Psoas muscle (tissue), 7 donors: ENCODE measurements around the gene TIMM17B. TPM values are rescaled to one million over a fixed set of nuclear protein-coding genes. Genes with fewer than 3 reads are reported as not detected.

Source experiments
- polyA plus RNA-seq, 3 donors: library from polyadenylated mRNA; stranded (reverse); fragments of 200-250 nt; gene quantifications; one replicate each; pipeline ENCODE4 v1.2.3, GENCODE V29; 2013
- total RNA-seq, 4 donors: library from RNA; stranded (reverse); fragmentation: NEBNext Ultra II Directional in 2 of 4; extraction: Animal tissue kit (Norgen Biotek cat#: 25700) in 2 of 4; gene quantifications; one replicate each; pipeline versions ENCODE4 v1.2.1 to v1.2.4, GENCODE V29; 2021 to 2023
- donor health status: healthy with polysubstance abuse.
- donor health status: DM: no; HTN: no; CAD: no; lungs with moderate emphysema.
- donor health status: Bipolar disorder and iron deficiency.
- donor health status: healthy.
- donor health status: DM: no; HTN: no; CAD: no.
- donor health status: DM: no; HTN: no; CAD: no.
- donor health status: DM: yes; HTN: yes; CAD: no.

The TIMM17B gene
- total and polyA plus RNA-seq, 7 donors = 56.6 to 91.6 (median 72.3) TPM

Other genes with a start within 250 kb of the TIMM17B start
- gene WAS, start 214.0 kb downstream of the TIMM17B start, total RNA-seq = 1 to 10 TPM in 2 of 4 donors, under 1 TPM in 2; 0.85 to 2.9 (median 1.4) TPM
- gene WAS, start 214.0 kb downstream of the TIMM17B start, polyA plus RNA-seq = under 1 TPM; 0.45 to 0.66 (median 0.47) TPM
- gene SUV39H1, start 201.0 kb downstream of the TIMM17B start, total RNA-seq = 1 to 10 TPM; 1.9 to 3.2 (median 2.7) TPM
- gene SUV39H1, start 201.0 kb downstream of the TIMM17B start, polyA plus RNA-seq = 1 to 10 TPM; 2.2 to 3.6 (median 2.8) TPM
- gene GLOD5, start 136.0 kb downstream of the TIMM17B start, total RNA-seq = not detected
- not detected for gene GLOD5, start 136.0 kb downstream of the TIMM17B start, polyA plus RNA-seq
- under 1 TPM in 1 of 4 donors, not detected in 3; 0.17 TPM for gene GATA1, start 111.2 kb downstream of the TIMM17B start, total RNA-seq
- under 1 TPM in 2 of 3 donors, not detected in 1; 0.03 to 0.04 TPM for gene GATA1, start 111.2 kb downstream of the TIMM17B start, polyA plus RNA-seq
- gene HDAC6, start 95.7 kb downstream of the TIMM17B start, total RNA-seq = 10 to 100 TPM; 31.8 to 47.1 (median 43.6) TPM
- 10 to 100 TPM; 21.8 to 26.2 (median 24.4) TPM for gene HDAC6, start 95.7 kb downstream of the TIMM17B start, polyA plus RNA-seq
- not detected for gene ERAS, start 71.3 kb downstream of the TIMM17B start, total RNA-seq
- gene ERAS, start 71.3 kb downstream of the TIMM17B start, polyA plus RNA-seq = not detected
- gene PCSK1N, start 62.2 kb downstream of the TIMM17B start, total RNA-seq = under 1 TPM in 1 of 4 donors, not detected in 3; 0.44 TPM
- not detected for gene PCSK1N, start 62.2 kb downstream of the TIMM17B start, polyA plus RNA-seq
- gene PQBP1, start 162 bp upstream of the TIMM17B start, total RNA-seq = 10 to 100 TPM; 51.8 to 65.7 (median 60.6) TPM
- gene PQBP1, start 162 bp upstream of the TIMM17B start, polyA plus RNA-seq = 10 to 100 TPM; 71.0 to 98.8 (median 77.2) TPM
- gene SLC35A2, start 13.9 kb upstream of the TIMM17B start, total RNA-seq = 10 to 100 TPM in 2 of 4 donors, 1 to 10 TPM in 2; 8.8 to 13.4 (median 11.2) TPM
- gene SLC35A2, start 13.9 kb upstream of the TIMM17B start, polyA plus RNA-seq = 10 to 100 TPM; 13.2 to 26.1 (median 19.7) TPM
- 1 to 10 TPM; 1.1 to 2.3 (median 1.6) TPM for gene PIM2, start 21.3 kb upstream of the TIMM17B start, total RNA-seq
- gene PIM2, start 21.3 kb upstream of the TIMM17B start, polyA plus RNA-seq = 1 to 10 TPM; 1.4 to 3.7 (median 1.6) TPM
- 10 to 100 TPM; 21.4 to 38.7 (median 28.5) TPM for gene OTUD5, start 59.8 kb upstream of the TIMM17B start, total RNA-seq
- gene OTUD5, start 59.8 kb upstream of the TIMM17B start, polyA plus RNA-seq = 10 to 100 TPM; 17.5 to 34.8 (median 18.6) TPM
- under 1 TPM; 0.18 to 0.41 (median 0.25) TPM for gene KCND1, start 74.1 kb upstream of the TIMM17B start, total RNA-seq
- under 1 TPM; 0.03 to 0.44 (median 0.30) TPM for gene KCND1, start 74.1 kb upstream of the TIMM17B start, polyA plus RNA-seq
- gene GRIPAP1, start 104.5 kb upstream of the TIMM17B start, total RNA-seq = 10 to 100 TPM; 16.5 to 23.6 (median 19.4) TPM
- 10 to 100 TPM; 12.6 to 17.5 (median 13.4) TPM for gene GRIPAP1, start 104.5 kb upstream of the TIMM17B start, polyA plus RNA-seq
- 10 to 100 TPM; 18.1 to 46.5 (median 30.4) TPM for gene TFE3, start 145.6 kb upstream of the TIMM17B start, total RNA-seq
- 10 to 100 TPM; 16.9 to 55.2 (median 32.3) TPM for gene TFE3, start 145.6 kb upstream of the TIMM17B start, polyA plus RNA-seq
- gene CCDC120, start 161.2 kb upstream of the TIMM17B start, total RNA-seq = 1 to 10 TPM in 2 of 4 donors, under 1 TPM in 2; 0.76 to 1.2 (median 0.95) TPM
- under 1 TPM; 0.40 to 0.48 (median 0.43) TPM for gene CCDC120, start 161.2 kb upstream of the TIMM17B start, polyA plus RNA-seq
- gene PRAF2, start 176.2 kb upstream of the TIMM17B start, total RNA-seq = 1 to 10 TPM; 4.3 to 9.1 (median 6.6) TPM
- 10 to 100 TPM in 2 of 3 donors, 1 to 10 TPM in 1; 9.7 to 12.5 (median 11.4) TPM for gene PRAF2, start 176.2 kb upstream of the TIMM17B start, polyA plus RNA-seq
- 10 to 100 TPM; 67.3 to 85.7 (median 75.0) TPM for gene WDR45, start 182.1 kb upstream of the TIMM17B start, total RNA-seq
- 100 to 1,000 TPM in 1 of 3 donors, 10 to 100 TPM in 2; 93.2 to 102 (median 99.4) TPM for gene WDR45, start 182.1 kb upstream of the TIMM17B start, polyA plus RNA-seq
- gene GPKOW, start 226.0 kb upstream of the TIMM17B start, total RNA-seq = 10 to 100 TPM; 26.7 to 28.8 (median 27.7) TPM
- 10 to 100 TPM; 25.9 to 29.4 (median 26.9) TPM for gene GPKOW, start 226.0 kb upstream of the TIMM17B start, polyA plus RNA-seq